IPS-18c (cell line): Measurements from ENCODE around the gene SLC15A5.

Source experiments
- H3K4me3 ChIP-seq: 2 replicates; pipeline ENCODE4 v1.7.0; 2013; ENCODE audit warnings: low read depth, mild to moderate bottlenecking, low read length, moderate library complexity; ENCODE audit not compliant: insufficient read depth
- H3K9me3 ChIP-seq: one replicate; pipeline ENCODE4 v1.6.1; 2013; ENCODE audit warnings: mild to moderate bottlenecking, low read length, moderate library complexity; ENCODE audit not compliant: control insufficient read depth, insufficient read depth

The SLC15A5 gene

DNA sequence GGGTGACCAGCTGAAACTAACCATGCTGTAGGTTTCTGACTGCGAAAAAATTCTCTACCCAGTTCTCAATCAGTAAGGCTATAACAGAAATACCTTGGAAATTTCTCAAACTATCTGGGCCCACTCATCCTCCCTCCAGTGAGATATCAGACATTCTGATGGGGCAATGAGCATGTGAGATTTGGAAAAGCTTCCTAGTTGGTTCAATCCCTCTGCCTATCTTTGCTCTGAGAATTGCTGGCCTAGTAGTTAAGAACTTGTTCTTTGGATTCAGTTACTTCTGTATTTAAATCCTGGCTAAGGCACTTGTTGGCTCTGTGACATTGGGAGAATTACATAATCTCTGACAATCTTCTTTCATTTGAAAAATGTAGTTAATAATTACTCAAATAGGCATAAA lies 119.4 kb downstream of the SLC15A5 start:
- Histone ChIP-seq H3K4me3 (no peak overlapping the region), H3K9me3 (no peaks in the 10 kb centered on the region)

DNA sequence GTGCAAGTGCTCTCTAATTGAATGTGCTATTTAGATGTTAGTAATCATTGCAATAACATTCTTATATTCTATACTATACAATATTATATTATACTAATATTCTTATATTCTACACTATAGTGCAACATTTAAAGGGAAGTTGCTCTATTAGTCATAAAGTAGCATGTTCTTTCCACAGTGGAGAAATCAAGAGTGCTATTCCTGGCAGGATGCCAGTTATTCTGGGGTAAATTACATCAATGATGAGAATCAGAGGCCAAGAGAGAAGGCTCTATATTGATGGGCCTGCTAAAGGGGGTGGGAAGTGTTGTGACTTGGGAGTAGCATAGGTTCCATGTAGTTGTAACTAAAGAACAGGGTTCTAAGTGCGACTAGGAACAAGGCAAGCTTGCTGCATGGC lies 121.5 kb downstream of the SLC15A5 start:
- no peaks in the 10 kb centered on the region for H3K9me3 ChIP-seq
- H3K4me3 ChIP-seq, result no peak overlapping the region

DNA sequence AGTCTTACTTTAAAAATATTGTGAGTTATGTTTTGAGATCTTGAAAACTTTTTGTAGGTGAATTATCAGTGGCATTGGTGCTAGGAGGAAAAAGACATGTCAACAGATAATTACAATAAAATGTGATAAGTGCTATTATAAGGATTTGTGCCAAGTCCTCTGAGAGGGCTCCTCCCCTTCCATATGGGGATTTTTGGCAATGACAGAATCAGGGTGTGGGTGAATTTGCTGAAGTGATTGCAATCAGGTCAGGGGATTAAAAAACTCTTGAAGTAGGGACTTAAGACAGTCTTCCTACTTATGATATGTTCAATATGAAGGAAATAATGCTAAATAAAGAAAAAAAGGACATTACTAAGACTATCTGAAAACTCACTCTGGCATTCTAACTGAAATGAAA lies 122.5 kb downstream of the SLC15A5 start:
- H3K9me3 ChIP-seq, result no peaks in the 10 kb centered on the region
- no peak overlapping the region for H3K4me3 ChIP-seq

DNA sequence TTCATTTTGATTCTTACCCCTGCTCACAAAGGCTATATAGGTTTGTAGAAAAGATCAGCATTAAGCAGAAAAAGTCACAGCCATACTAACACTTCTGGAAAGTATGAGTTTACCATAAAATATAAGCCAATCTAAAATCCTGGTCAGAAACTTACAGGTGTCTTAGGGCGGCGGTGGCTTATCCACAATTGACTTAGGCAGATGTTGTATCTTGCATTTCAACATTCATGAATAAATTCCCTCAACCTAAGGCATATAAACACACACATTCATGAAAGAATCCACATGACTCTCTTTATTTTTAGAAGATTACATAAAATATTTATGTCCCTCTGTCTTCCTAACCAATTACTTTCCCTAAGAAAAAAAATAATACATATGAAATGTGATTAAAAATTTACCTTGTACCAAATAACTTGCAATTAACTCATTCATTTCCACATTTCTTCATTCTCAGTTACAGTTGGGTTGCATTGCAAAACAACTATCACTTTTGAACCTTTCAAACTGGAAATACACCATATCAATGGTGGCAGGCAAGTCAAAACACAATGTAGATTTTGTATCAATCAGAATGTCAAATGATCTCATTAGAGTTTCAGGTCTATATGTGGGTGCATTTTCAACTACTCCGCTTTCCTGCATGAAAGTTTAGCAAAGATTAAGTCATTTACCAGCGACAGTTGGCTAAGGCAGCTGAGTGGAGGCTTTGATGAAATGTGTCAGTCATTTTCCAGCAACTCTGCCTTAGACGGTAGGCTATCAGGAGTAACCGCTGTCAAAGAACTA lies 124.4 kb downstream of the SLC15A5 start:
- Histone ChIP-seq H3K9me3 (no peaks in the 10 kb centered on the region), H3K4me3 (no peak overlapping the region)

DNA sequence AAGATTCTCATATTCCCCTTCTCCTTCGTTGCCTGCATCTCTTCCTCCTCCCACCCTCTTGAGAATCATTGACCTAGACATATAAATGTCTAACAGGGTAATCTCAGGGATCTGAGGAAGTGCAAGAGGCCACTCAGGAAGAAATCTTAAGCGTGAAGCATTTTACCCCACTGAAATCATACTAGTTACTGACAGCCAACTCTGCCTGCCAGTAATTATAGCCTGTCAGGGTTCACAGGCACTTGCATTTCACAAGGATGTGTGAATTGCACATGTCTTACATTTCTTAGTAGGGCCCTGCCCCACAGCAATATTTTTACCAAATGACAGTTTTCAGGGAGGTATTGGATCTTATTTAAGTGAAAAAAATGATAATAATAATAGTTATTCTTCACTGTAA lies 127.2 kb downstream of the SLC15A5 start:
- H3K9me3 ChIP-seq, result no peaks in the 10 kb centered on the region

DNA sequence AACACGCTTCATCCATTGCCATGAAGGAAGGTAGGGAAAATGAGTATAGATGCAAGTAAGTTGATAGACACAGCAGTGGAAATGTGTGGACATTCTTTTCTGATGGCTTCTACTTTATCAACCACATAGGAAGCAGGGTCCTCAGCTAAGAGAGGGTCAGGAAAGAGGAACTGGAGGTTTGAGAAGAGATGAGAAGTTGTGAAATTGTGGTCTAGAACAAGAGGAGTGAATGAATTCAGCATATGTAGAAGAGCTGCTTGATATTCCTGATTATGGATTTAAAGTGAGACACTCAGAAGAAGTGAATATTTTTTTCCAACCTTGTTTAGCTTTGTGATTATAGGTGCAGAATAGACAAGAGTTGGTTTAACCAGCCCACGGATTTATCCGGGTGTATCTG lies 128.5 kb downstream of the SLC15A5 start:
- no peak overlapping the region for H3K4me3 ChIP-seq
- no peaks in the 10 kb centered on the region for H3K9me3 ChIP-seq

More for the DNA sequence above, 127.2 kb downstream of the SLC15A5 start:
- no peak overlapping the region for H3K4me3 ChIP-seq
